GM12873 (cell line): ENCODE results near the gene HDAC8.

ENCODE experiments used
- CTCF ChIP-seq: IDR thresholded peaks from 2 replicates; pipeline ENCODE4 v1.5.1; 2012; ENCODE audit warnings: low read depth, mild to moderate bottlenecking, moderate library complexity, low read length, control low read depth; ENCODE audit not compliant: insufficient read depth; ENCODE audit errors: missing control alignments

HDAC8 gene

GRCh38 chrX:72572248-72573157 lies at the start of gene HDAC8:
TSS of gene HDAC8 (minus strand) at chrX:72572843. CDS start at chrX:72572761, 82 bp downstream.
- TF ChIP-seq CTCF = no peak

GRCh38 chrX:72621625-72622485 lies 49.2 kb upstream of the HDAC8 start:
- TF ChIP-seq CTCF = no peak

GRCh38 chrX:72621163-72621562 lies 48.5 kb upstream of the HDAC8 start:
- no peak for TF ChIP-seq CTCF

- TF ChIP-seq CTCF = no peak
Measured at GRCh38 chrX:72620550-72621145, 48.0 kb upstream of the HDAC8 start.

- TF ChIP-seq CTCF = peak; percentile 17
Measured at GRCh38 chrX:72609313-72609712, 36.7 kb upstream of the HDAC8 start.

GRCh38 chrX:72604705-72605104 lies 32.1 kb upstream of the HDAC8 start:
- TF ChIP-seq CTCF = no peak

- no peak for TF ChIP-seq CTCF
Measured at GRCh38 chrX:72604112-72604511, 31.5 kb upstream of the HDAC8 start.
